DOHH2 (cell line): ENCODE data around the gene KCNIP1.

ENCODE experiments used
- H3F3A ChIP-seq: fragments of 200-600 bp; sonication (generic), shearing (Covaris generic); 2 replicates; pipeline ENCODE4 v1.6.0; 2016; ENCODE audit warnings: antibody characterized with exemption, mild to moderate bottlenecking; ENCODE audit not compliant: control insufficient read depth, insufficient read depth
- H3K27ac ChIP-seq: fragments of 200-600 bp; sonication (generic); 2 replicates; pipeline ENCODE4 v1.5.1; 2014; ENCODE audit warnings: low read depth, mild to moderate bottlenecking, low read length, moderate library complexity
- H3K27me3 ChIP-seq: fragments of 200-600 bp; sonication (generic); 2 replicates; pipeline ENCODE4 v1.6.1; 2014; ENCODE audit warnings: mild to moderate bottlenecking, low read length, mixed read lengths; ENCODE audit not compliant: control insufficient read depth
- H3K36me3 ChIP-seq: fragments of 200-600 bp; sonication (generic); 2 replicates; pipeline ENCODE4 v1.6.1; 2014; ENCODE audit warnings: mild to moderate bottlenecking, low read length, moderate library complexity, mixed read lengths; ENCODE audit not compliant: control insufficient read depth
- H3K4me1 ChIP-seq: fragments of 200-600 bp; sonication (generic); 2 replicates; pipeline ENCODE4 v1.6.1; 2014; ENCODE audit warnings: mild to moderate bottlenecking, low read length, mixed read lengths; ENCODE audit not compliant: control insufficient read depth
- H3K4me2 ChIP-seq: fragments of 200-600 bp; sonication (generic); 2 replicates; pipeline ENCODE4 v1.6.0; 2014; ENCODE audit warnings: mild to moderate bottlenecking, low read length, moderate library complexity
- H3K4me3 ChIP-seq: fragments of 200-600 bp; sonication (generic); 2 replicates; pipeline ENCODE4 v1.5.1; 2014; ENCODE audit warnings: mild to moderate bottlenecking, low read length, mixed read lengths
- H3K79me2 ChIP-seq: fragments of 200-600 bp; sonication (generic); 2 replicates; pipeline ENCODE4 v1.6.1; 2014; ENCODE audit warnings: mild to moderate bottlenecking, low read length, mixed read lengths; ENCODE audit not compliant: control insufficient read depth
- H3K9me2 ChIP-seq: fragments of 200-600 bp; sonication (generic); replicated peaks from 2 replicates; pipeline ENCODE4 v1.6.1; 2014; ENCODE audit warnings: mild to moderate bottlenecking, low read length, mixed read lengths; ENCODE audit not compliant: control insufficient read depth
- H3K9me3 ChIP-seq: fragments of 200-600 bp; sonication (generic); 2 replicates; pipeline ENCODE4 v1.6.1; 2014; ENCODE audit warnings: antibody characterized with exemption, low read length, mixed read lengths; ENCODE audit not compliant: control insufficient read depth, insufficient read depth
- H4K20me1 ChIP-seq: fragments of 200-600 bp; sonication (generic); 2 replicates; pipeline ENCODE4 v1.6.0; 2014; ENCODE audit warnings: low read depth, mild to moderate bottlenecking, antibody characterized with exemption, low read length, moderate library complexity; ENCODE audit not compliant: control insufficient read depth, insufficient read depth
- CTCF ChIP-seq: fragments of 200-600 bp; sonication (generic); IDR thresholded peaks from one replicate; pipeline ENCODE4 v1.5.1; 2014; ENCODE audit warnings: antibody characterized with exemption, mild to moderate bottlenecking, low read depth, low read length; ENCODE audit not compliant: poor library complexity, severe bottlenecking
- EZH2phosphoT487 ChIP-seq: fragments of 200-600 bp; sonication (generic); IDR thresholded peaks from 2 replicates; pipeline ENCODE4 v1.6.1; 2017; ENCODE audit warnings: borderline replicate concordance, mild to moderate bottlenecking, antibody characterized with exemption, low read length, moderate library complexity, mixed read lengths

KCNIP1 gene

GRCh38 chr5:170769246-170769645 is 265.4 kb downstream of the KCNIP1 start:
- no peak overlapping the region for H3K4me2 ChIP-seq
- H3F3A ChIP-seq = no peaks in the 10 kb centered on the region
- H3K27ac ChIP-seq = no peak overlapping the region
- no peak overlapping the region for H3K4me3 ChIP-seq
- no peak for TF ChIP-seq EZH2phosphoT487
- no peak for TF ChIP-seq CTCF
- H4K20me1 ChIP-seq = no peaks in the 10 kb centered on the region
- H3K36me3 ChIP-seq = no peaks in the 10 kb centered on the region
- no peaks in the 10 kb centered on the region for H3K4me1 ChIP-seq
- no peaks in the 10 kb centered on the region for H3K9me3 ChIP-seq
- no peaks in the 10 kb centered on the region for H3K27me3 ChIP-seq
- H3K79me2 ChIP-seq = no peaks in the 10 kb centered on the region
- H3K9me2 ChIP-seq = no peaks in the 10 kb centered on the region

DNA sequence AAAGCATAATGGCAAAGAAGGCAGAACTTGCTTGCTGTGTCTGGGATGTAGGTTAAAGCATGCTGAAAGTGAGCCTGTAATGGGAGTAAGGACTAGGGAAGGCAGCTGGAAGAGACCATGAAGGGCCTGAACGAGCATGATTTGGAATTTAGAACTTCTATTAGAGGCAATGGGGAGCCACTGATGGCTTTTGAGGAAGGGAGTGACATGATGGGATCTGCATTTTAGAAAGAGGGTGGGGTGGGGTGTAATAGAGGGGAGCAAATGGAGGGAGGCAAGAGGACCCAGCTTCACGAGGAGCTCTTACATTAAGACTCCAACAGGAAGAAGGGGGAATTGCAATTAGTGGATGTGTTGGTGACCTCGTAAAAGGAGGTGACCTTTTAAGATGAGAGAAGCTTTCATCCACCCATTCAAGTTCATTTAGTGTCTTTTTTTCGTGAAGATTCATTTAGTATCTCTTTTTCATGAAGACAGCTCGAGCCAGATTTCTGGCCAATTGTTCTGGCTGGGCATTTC is 266.1 kb downstream of the KCNIP1 start:
- no peaks in the 10 kb centered on the region for H3K27me3 ChIP-seq
- TF ChIP-seq CTCF (no peak), EZH2phosphoT487 (no peak)
- H3K9me2 ChIP-seq = no peaks in the 10 kb centered on the region

DNA sequence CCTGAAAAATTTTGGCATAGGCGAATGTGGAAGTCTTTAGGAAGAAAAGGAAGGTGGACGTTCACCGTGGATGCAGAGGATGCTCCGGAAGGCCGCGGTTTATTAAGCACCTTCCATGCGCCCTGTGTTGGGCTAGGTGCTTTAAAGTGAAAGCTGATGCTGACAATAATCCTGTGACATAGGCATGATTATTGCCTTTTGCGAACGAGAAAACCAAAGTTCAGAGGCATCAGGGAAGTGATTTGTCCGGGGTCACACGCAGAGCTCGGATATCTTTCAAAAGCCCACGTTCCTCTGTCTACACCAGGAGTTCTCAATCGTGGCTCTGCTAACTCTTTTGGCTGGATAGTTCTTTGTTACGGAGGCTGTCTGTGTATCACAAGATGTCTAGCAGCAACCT is 267.7 kb downstream of the KCNIP1 start:
- Histone ChIP-seq H3K9me2 (no peaks in the 10 kb centered on the region), H3K4me3 (no peak overlapping the region), H3K27me3 (no peaks in the 10 kb centered on the region), H3F3A (no peaks in the 10 kb centered on the region), H4K20me1 (no peaks in the 10 kb centered on the region), H3K4me1 (no peaks in the 10 kb centered on the region), H3K27ac (no peak overlapping the region), H3K4me2 (no peak overlapping the region), H3K36me3 (no peaks in the 10 kb centered on the region), H3K79me2 (no peaks in the 10 kb centered on the region), H3K9me3 (no peaks in the 10 kb centered on the region)
- TF ChIP-seq EZH2phosphoT487 (no peak), CTCF (no peak)

More for the DNA sequence above, 266.1 kb downstream of the KCNIP1 start:
- H3K4me1 ChIP-seq = no peaks in the 10 kb centered on the region
- no peaks in the 10 kb centered on the region for H4K20me1 ChIP-seq
- H3K27ac ChIP-seq = no peak overlapping the region
- no peaks in the 10 kb centered on the region for H3K9me3 ChIP-seq
- H3F3A ChIP-seq = no peaks in the 10 kb centered on the region
- H3K79me2 ChIP-seq = no peaks in the 10 kb centered on the region
- H3K36me3 ChIP-seq = no peaks in the 10 kb centered on the region
- H3K4me3 ChIP-seq = no peak overlapping the region
- H3K4me2 ChIP-seq = no peak overlapping the region
